Dermis microvascular lymphatic vessel endothelial cell (primary cell): Measurements from ENCODE around the gene SYT11. TPM values are rescaled to one million over a fixed set of nuclear protein-coding genes. Genes with fewer than 3 reads are reported as not detected.
A peak's percentile ranks its signal among the peaks of the same experiment; 100 is the strongest.
"Not testable (repeated sequence)": the region's sequence is repeated elsewhere in the genome, so short reads cannot be mapped to it uniquely, and the experiment has no call there.

Experiments used
- DNase-seq, 2 donors: peaks; one replicate each; pipeline versions ENCODE4 v3.0.0 to v3.0.0-alpha.2; 2010; ENCODE audit warnings: low read depth in 2 of 2
- total RNA-seq: library from RNA; depleted of rRNA; stranded (reverse); fragments of >200 nt; gene quantifications from 2 replicates; pipeline ENCODE4 v1.2.1, GENCODE V29; 2014

Gene SYT11, protein sequence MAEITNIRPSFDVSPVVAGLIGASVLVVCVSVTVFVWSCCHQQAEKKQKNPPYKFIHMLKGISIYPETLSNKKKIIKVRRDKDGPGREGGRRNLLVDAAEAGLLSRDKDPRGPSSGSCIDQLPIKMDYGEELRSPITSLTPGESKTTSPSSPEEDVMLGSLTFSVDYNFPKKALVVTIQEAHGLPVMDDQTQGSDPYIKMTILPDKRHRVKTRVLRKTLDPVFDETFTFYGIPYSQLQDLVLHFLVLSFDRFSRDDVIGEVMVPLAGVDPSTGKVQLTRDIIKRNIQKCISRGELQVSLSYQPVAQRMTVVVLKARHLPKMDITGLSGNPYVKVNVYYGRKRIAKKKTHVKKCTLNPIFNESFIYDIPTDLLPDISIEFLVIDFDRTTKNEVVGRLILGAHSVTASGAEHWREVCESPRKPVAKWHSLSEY
- 14.2 and 20.3 TPM in 2 replicates for total RNA-seq

DNA sequence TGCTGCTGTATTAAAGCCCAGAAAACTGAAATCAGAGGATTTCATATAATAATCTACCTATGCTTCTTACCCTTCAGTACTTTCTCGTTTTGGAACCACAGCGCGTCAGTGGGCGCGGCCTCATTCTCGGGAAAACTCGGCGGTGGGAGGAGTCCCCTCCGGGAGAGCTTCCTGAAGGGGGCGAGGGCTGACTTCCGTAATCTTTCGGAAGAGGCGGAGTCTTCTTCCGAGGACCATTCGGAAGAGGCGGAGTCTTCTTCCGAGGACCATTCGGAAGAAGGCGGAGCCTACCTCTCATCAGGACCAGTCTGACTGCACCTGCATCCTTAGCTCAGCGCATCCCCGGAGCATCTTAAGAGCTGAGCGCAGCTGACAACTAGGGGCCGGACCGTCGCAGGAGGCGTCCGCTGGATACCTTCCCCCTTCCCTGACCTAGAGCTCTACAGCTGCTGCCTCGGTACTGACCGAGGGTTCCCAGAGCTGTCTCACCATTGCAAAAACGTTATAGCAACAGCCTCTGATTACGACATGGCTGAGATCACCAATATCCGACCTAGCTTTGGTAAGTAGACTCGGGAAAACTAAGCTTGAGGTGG lies at the start of gene SYT11:
Gene SYT11, plus strand, starts transcription at position 334 of the 596 bp plus-strand sequence. Its CDS starts 195 bp downstream, at position 529.
- DNase-seq, result peak; percentile 91 to 94

- no peak for DNase-seq
These were observed 46.5 kb upstream of the SYT11 start for GRCh38 chr1:155812878-155813277.

GRCh38 chr1:155813672-155814071 lies 45.7 kb upstream of the SYT11 start:
- no peak for DNase-seq

DNA sequence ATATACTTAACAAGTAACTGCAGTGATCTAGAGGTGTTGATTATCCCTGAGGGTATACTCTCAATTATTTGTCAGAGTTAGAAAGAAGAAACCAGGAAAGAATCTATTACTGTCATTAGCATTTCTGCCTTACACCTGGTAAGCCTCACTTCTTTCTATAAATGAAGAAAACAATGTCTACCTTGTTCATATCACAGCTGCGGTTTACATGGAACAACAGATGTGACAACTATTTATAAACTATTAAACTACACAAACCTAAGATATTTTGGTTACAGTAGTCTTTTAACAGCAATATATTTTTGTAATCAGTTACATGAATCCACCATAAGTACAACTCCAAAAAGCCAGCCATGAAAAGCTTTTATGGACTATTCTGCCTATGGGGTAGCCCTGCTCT lies 43.0 kb upstream of the SYT11 start:
- DNase-seq, result no peak

DNA sequence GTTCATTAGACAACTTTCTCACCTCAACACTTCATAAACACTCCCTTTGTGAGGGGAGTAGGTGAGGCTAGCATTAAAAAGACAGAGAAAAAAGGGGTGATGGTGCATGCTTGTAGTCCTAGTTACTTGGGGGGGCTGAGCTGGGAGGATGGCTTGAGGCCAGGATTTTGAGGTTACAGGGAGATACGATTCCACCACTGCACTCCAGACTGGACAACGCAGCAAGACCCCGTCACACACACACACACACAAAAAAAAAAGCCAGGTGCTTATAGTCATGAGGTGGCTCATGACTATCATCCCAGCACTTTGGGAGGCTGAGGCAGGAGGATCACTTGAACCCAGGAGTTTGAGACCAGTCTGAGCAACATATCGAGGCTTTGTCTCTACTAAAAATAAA lies 31.9 kb upstream of the SYT11 start:
- DNase-seq, result no peak

GRCh38 chr1:155831279-155831976 lies 27.9 kb upstream of the SYT11 start:
- no peak for DNase-seq

- DNase-seq, result no peak
These were observed 25.6 kb upstream of the SYT11 start for GRCh38 chr1:155833665-155834295.

DNA sequence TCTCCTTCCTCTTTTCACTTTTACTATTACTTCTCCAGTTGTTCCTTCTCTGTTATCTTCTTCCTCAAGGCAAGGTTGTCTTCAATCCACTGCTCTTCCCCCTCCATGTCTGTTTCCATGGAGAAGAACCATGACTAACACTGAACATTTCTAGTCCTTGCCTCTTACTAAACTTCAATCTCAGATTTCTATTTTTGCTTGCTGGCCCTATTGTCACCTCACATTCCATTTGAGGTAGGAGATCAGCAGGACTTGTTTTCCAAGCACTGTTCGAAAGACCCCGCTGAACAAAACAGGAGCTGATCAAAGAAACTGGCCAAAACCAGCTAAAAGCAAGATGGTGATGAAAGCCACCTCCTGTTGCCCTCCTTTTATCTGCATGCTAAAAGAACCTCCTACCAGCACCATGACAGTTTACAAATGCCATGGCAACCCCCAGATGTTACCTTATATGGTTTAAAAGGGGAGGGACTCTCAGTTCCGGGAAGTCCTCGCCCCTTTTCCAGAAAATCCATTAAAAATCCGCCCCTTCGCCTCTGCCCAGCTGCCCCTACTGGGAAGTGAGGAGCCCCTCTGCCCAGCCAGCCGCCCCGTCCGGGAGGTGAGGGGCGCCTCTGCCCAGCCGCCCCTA lies 25.0 kb upstream of the SYT11 start:
- DNase-seq, result peak in 1 of 2 donors; percentile 9

DNA sequence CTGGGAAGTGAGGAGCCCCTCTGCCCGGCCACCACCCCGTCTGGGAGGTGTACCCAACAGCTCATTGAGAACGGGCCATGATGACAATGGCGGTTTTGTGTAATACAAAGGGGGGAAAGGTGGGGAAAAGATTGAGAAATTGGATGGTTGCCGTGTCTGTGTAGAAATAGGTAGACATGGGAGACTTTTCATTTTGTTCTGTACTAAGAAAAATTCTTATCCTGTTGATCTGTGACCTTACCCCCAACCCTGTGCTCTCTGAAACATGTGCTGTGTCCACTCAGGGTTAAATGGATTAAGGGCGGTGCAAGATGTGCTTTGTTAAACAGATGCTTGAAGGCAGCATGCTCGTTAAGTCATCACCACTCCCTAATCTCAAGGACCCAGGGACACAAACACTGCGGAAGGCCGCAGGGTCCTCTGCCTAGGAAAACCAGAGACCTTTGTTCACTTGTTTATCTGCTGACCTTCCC lies 24.4 kb upstream of the SYT11 start:
- not testable (repeated sequence) for DNase-seq

DNA sequence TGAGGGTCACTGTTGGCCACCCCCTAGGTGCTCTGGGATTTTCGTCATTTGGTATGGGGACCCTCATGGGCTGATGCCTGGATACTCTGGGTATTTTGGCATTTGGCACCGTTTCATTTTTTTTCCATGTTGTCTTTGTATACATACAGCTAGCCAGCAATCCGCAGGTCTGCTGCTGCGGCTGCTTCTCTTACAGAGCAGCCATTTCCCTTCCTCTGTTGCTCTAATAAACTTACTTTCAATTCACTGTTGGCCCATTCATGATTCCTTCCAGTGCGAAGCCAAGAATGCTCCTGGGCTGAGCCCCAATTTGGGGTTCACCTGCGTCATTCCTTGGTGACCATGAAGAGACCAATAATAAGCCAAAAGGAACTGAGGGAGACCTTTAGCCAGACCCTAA lies 23.8 kb upstream of the SYT11 start:
- no peak for DNase-seq

DNA sequence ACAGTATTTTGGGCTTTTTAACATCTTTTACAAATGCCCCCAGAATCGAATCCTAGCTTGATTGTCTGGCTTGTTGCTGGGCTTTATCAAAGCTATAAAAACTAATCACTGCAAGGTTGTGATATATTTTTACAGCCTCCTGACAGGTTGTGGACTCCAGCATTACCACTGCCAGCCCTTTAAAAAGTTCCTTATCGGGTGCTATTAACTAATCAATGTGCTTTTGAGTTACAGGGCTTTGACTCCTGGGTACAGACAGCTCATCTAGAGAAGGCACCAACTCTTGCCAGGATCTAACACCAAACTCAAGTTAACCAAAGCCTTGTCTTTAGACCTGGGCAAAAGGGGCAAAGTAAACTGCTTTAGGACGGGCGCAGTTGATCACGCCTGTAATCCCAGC lies 19.0 kb upstream of the SYT11 start:
- DNase-seq, result no peak

DNA sequence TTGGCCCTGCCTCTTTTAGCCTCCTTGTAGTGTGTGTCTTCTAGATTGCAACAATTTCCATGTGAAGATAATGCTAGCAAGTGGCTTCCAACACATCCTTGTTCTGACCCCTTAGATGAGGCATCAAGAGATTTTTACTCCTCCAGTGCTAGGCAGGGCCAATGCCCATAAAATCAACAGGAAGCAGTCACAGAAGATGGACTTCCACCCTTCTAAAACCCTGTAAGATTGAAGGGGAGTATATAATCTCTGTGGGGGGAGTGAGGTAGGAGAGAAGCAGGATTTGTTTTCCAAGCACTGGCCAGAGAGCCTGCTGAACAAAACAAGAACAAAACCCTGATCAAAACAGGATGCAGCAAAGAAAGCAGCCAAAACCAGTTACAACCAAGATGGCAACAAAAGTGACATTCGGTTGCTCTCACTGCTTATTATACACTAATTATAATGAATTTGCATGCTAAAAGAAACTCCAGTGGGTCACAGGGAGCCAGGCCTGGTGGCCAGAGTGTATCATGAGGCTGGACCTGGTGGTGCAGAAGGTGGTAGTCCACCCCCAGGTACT lies 14.4 kb upstream of the SYT11 start:
- DNase-seq, result peak in 1 of 2 donors; percentile 48

DNA sequence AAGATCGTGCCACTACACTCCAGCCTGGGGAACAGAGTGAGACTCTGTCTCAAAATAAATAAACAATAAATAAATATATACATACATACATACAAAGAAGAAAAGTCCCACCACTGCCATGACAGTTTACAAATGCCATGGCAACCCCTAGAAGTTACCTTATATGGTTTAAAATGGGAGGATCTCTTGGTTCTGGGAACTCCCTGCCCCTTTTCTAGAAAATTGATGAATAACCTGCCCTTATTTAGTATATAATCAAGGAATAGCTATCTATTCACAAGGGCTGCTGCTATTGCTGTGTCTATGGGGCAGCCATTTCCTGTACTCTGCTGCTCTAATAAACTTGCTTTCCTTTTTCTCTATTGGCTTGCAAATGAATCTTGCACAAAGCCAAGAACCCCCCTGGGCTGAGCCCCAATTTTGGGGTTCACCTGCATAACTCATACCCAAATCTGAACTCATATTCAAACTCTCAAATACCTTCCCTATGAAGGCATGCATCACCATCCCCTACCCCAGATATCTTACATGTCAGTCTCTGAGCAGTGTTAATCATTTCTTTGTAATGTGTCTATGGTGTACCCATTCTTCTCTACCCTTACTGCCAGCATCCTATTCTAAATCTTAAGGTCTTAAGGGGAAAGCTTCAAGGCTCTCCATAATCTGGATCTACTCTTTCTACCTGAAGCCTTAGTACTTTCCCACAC lies 11.4 kb upstream of the SYT11 start:
- no peak for DNase-seq

- DNase-seq, result no peak
These were observed 9.0 kb upstream of the SYT11 start for GRCh38 chr1:155850345-155850744.

GRCh38 chr1:155856257-155856974 lies 3.0 kb upstream of the SYT11 start:
- DNase-seq, result no peak

DNA sequence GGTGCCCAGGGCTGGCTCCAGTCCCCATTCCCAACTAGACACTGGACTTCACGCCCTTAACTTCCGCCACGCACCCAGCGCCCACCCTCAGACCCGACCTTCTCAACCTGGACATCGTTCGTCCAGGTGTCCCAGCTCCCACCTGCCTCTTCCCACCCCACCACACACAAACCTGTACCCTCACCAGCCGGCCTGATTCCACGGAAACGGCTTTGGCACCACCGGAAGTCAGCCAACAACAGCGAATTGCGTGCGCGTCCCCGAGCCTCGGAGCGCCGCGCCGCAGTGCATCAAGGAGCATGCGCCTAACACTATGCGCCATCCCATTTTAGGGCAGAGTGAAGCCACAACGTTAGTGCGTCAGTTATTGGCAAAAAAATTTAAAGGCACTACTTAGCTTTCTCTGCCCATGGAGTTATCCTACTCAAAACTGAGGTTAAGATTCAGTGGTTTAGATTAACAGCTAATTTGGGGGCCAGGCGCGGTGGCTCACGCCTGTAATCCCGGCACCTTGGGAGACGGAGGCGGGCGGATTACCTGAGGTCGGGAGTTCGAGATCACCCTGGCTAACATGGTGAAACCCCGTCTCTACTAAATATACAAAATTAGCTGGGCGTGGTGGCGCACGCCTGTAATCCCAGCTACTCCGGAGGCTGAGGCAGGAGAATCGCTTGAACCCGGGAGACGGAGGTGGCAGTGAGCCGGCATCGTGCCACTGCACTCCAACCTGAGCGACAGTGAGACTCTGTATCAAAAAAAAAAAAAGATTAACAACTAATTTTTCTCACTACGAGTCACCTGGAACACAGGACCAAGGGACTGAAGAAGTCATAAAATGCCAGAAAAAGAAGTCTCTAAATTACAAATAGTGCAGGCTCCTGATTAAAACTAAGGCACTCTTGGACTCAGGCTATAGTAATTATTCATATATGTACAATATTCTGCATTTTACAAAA lies 2.1 kb upstream of the SYT11 start, which contains the start of gene GON4L:
Gene GON4L, minus strand, starts transcription at position 240 of the 956 bp plus-strand sequence. CDS start 3,434 bp downstream, outside the sequence.
- peak; percentile 88 to 94 for DNase-seq

DNA sequence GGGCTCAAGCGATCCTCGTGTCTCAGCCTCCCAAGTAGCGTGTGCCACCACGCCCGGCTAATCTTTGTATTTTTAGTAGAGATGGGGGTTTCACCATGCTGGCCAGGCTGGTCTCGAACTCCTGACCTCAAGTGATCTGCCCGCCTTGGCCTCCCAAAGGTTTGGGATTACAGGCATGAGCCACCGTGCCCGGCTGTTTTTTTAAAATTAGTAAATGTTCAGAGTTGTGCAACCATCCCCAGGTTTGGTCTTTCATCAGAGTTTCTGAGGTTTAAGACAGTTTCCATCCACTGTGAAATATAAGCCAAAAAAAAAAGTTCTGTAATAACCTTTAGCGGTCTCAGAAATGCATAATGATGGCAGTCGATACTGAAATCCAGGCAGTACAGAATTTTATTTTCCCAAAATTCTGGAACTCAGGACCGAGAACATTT lies 550 bp upstream of the SYT11 start:
- peak in 1 of 2 donors; percentile 16 for DNase-seq
